Kasumi-1 (cell line): Measurements from ENCODE around the gene GRPR.
"Not testable (repeated sequence)": the region's sequence is repeated elsewhere in the genome, so short reads cannot be mapped to it uniquely, and the experiment has no call there.

Experiments
- DNase-seq, 2 experiments: peaks; one replicate each; lab custom pipeline; 2025; lab: John Stamatoyannopoulos, UW

The GRPR gene

DNA sequence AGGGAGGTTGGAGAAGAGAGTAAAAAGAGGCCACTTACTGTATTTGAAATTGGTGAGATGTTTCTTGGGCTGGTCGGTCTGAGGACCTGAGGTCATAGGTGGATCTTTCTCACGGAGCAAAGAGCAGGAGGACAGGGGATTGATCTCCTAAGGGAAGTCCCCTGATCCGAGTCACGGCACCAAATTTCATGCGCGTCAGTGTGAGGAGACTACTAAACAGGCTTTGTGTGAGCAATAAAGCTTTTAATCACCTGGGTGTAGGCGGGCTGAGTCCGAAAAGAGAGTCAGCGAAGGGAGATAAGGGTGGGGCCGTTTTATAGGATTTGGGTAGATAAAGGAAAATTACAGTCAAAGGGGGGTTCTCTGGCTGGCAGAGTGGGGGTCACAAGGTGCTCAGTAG lies 60.5 kb downstream of the GRPR start:
- DNase-seq = not testable (repeated sequence)

DNA sequence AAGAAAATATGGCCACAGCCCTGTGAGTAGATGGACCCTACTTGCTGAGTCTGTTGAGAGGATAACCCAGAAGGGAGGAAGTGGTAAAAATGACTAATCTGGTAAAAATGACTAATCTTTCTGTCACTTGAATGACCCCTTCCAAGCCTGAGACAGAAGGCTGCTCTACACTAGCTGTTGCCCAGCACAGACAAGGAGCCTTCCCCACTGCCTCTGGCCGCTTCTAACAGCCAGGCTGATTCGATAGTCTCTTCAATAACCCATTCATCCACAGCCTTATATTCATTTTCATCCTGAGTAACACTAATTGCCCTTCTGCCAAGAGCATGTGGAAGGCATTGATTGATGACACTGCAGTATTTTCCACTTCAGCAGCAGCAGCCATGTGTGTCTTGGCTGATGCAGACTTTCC lies 62.4 kb downstream of the GRPR start:
- no peak for DNase-seq

DNA sequence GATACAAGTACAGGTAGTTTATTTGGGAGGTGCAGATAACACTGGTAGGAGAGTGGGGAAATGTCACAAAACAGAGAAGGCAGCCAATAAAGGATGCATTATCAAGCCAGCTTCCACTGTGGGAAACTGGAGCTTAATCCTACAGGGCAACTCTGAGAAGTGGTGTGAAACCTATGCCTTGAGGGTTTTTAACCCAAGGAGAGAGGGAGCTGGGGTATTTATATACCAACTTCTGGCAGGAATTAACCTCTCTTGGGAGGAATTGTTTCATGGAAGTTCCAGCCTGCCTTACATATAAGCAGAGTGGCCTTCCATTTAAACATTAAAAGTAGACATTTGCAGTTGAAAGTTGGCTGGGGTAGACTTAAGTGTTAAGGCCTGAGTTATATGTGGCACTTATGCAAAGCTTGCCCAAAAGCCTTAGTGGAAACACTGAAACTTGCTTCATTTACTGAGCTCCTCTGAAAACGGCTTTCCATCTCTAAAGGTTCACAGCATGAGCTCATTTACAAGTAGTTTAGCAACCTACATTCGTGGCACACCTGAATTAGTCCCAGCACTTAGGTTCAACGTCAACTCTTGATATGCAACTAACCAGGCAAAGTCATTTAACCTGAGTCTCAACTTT lies 63.1 kb downstream of the GRPR start:
- DNase-seq = no peak

DNA sequence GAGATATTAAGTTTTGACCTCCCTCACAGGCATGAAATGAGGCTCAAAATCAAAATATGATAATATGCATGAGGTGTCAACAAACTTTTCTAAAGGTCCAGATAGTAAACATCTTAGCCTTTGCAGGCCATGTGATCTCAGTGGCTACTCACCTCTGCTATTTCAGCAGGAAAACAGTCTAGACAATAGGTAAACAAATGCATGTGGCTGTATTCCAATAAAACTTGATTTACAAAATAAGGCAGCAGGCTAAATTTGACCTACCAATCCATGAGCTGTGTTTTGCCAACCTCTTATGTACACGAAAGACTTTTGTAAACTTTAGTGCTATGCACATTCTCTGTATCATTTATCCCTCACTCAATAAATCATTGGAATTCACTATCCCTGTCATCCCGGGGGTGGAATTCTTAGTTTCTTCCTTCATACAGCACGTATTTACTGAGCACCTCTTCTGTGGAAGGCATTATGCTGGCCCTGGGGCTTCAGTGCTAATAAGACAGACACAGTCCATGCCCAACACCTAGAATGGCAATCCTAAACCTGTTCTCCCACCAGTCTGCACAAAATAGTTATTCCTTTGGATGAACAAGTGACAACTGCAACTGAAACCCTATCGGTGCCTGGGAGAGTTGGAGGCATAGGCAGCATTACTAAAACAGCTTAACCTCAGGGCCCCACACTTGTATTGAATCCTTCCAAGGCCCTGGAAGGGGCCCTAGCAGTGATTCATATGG lies 63.8 kb downstream of the GRPR start:
- no peak for DNase-seq

DNA sequence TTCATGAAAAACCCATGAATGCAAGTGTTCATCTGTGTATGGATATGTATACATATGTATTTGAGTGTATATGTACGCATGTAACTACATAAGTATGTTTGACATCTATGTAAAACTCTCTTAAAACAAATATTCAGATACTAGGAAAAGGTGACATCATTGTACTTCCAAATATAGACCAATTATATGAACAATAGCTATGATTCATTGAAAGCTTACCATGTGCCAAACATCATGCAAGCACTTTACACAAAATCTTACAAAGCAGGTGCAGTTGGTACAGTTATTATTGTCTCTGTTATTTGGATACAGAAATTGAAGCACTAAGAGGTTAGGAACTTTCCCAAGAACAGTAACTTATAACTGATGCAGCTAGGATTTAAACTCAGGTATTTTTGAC lies 65.3 kb downstream of the GRPR start:
- DNase-seq = no peak

DNA sequence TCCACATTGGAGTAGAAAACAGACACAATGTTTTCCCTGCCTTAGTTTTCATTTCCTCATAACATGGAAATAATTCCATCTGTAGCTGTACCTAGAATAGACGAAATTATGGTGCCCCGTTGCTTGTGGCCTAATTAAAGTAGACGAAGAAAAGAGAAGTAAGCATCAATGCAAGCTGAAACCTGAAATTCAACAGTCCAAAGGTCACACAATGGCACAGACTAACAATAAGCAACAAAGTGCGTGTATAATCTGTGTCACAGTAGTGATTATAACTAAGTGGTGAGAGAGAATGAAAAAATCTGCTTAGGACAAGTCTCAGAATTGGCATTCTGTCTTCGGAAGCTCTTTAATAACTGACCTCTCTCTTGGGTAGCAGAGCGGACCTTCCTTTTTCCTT lies 68.2 kb downstream of the GRPR start:
- no peak for DNase-seq

DNA sequence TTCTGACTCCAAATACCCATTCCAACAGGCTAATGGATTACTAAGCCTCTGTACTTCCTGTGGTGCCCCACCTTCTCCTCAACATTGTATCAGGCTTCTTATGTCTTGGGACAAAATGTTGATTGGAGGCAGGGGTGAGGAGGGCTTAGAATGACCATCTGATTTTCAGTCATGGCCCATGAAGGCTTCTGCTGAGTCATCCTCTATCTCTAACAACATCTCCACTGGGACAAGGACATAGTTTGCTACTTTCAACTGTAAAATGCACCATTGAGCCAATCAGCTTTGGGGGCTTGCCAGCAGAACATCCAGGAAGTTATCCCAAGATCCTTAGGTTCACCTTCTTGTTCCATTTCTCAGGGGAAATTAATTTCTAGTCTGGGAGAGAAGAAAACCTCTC lies 73.5 kb downstream of the GRPR start:
- no peak for DNase-seq

DNA sequence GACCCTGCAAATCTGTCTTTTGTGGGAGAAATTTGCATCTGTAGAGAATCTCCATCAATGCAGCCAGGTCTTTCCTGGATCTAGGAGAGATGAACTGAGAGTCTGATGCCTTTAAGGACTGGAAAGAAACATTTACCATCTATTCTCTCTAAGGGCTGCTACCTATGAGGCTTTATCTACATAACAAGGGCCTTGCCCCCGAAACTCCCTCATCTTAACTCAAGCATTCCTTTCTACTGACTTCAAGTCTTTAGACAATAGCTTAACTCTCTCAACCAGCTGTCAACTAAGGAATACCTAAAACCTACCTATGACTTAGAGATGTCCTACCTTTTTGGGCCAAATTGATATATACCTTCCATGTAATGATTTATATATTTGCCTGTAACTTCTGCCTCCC lies 76.0 kb downstream of the GRPR start:
- DNase-seq = no peak

DNA sequence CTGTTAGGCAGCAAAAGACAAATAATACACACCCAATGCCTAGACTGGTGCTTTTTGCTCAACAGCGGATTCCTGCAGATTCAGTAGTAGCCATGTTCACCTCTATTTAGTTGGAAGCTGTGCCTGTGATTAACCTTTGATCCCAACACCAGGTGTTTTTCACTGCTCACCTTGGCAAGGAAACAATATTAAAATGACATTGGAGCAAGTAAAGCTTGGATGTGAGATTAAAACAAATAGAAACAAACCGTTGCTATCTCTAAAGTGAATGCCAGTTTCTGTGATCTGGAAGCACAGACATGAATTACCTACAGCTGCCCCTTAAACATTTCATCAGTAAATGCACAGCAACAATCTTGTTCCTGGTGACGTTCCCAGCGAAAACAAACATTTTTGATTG lies 79.6 kb downstream of the GRPR start:
- DNase-seq = no peak
